HUES6 (cell line): Measurements from ENCODE around the gene RSPH3.

Experiments
- H3K27ac ChIP-seq: 2 replicates; pipeline ENCODE4 v1.7.0; 2013; ENCODE audit warnings: low read depth, mild to moderate bottlenecking, low read length, inconsistent platforms
- H3K27me3 ChIP-seq: 2 replicates; pipeline ENCODE4 v1.6.1; 2013; ENCODE audit warnings: low read length; ENCODE audit not compliant: control insufficient read depth, insufficient read depth
- H3K36me3 ChIP-seq: 2 replicates; pipeline ENCODE4 v1.6.1; 2013; ENCODE audit warnings: low read length; ENCODE audit not compliant: control insufficient read depth, insufficient read depth
- H3K4me1 ChIP-seq: 2 replicates; pipeline ENCODE4 v1.6.1; 2013; ENCODE audit warnings: low read length; ENCODE audit not compliant: control insufficient read depth, insufficient read depth
- H3K4me3 ChIP-seq: 2 replicates; pipeline ENCODE4 v1.5.1; 2013; ENCODE audit warnings: low read depth, low read length
- H3K9ac ChIP-seq: one replicate; pipeline ENCODE4 v1.6.1; 2013; ENCODE audit warnings: mild to moderate bottlenecking, low read length
- H3K9me3 ChIP-seq: 2 replicates; pipeline ENCODE4 v1.6.1; 2013; ENCODE audit warnings: low read depth, low read length; ENCODE audit not compliant: control insufficient read depth, insufficient read depth

Gene RSPH3, protein sequence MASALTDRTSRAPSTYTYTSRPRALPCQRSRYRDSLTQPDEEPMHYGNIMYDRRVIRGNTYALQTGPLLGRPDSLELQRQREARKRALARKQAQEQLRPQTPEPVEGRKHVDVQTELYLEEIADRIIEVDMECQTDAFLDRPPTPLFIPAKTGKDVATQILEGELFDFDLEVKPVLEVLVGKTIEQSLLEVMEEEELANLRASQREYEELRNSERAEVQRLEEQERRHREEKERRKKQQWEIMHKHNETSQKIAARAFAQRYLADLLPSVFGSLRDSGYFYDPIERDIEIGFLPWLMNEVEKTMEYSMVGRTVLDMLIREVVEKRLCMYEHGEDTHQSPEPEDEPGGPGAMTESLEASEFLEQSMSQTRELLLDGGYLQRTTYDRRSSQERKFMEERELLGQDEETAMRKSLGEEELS

DNA sequence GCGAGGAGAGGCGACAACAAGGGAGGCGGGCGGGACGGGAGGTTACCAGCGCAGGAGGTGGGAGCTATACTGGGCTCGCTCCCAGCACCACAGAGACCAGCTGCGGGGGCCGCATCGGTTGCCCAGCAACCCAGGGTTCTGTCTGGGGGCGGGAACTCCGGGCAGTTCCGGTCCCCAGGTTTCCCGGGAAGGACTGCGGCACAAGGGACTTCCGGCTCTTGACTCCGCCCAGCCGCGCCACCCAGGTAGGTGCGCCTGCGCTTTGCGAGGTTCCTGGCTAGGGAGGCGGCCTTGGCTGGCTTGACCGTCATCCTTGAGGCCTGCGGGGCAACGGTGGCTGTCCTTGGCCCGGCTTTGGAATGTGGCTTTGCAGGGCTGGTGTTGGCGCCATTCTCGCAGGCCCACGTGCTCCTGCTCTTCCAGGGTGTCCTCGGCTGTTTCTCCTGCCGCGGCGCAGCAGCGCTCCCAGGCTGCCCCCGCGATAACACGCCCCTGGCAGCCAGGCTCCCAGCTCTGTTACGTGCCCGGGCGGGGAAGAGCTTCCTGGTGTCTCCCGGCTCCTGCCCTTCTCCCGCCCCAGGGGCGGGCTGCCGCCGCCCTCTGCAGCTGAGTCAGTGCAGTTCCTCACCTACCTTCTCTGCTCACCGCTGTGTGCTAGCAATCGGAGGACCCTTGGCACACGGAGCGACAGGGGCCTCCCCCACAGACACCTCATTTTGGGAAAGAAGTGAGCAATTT lies at the start of gene RSPH3:
RSPH3 (minus strand) TSS at position 537 of the 738 bp plus-strand sequence. CDS start 652 bp downstream, outside the sequence.
- no peaks in the 10 kb centered on the region for H3K27me3 ChIP-seq
- H3K9ac ChIP-seq, result peak within 1 kb of the TSS; percentile 91
- peak within 1 kb of the TSS; percentile 85 for H3K27ac ChIP-seq
- H3K36me3 ChIP-seq, result no peaks in the 10 kb centered on the region
- peaks cover 15% of the 10 kb centered on the region for H3K4me1 ChIP-seq
- H3K4me3 ChIP-seq, result peak within 1 kb of the TSS; percentile 91
- no peaks in the 10 kb centered on the region for H3K9me3 ChIP-seq

DNA sequence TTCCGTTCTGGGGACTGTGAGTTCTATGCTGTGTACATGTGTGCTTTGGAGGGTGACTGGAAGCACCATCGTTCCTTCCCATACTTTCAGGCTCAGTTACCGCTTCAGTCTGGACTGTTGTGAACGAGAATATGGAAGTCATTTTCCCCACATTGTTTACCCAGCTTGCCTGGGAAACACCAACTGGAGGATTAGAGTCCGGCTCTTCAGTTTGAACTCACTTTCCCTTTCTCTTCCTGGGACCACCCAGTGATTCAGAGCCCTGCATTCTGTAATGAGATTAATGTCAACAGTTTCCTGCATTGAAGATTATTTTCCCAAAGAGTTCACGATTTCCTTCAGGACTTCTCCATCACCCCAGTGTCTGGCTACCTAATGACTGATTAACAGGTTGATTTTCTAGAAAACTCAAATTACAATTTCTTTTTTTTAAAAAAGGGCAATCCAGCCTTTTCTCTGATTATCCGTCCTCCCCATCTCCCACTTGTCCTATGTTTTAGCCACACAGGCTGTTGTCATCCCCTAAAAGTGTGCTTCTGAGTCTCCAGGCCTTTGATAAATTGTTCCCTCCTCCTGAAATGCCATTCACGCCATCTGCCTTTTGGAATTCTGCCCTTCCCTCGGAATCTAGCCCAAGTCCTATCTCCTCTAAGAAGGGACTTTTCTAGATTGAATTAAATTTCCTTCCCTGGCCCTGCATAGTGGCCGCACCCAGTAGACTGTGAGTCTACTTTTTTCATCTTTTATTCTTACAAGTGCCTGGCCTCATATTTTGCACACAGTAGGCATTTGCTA lies 48.1 kb upstream of the RSPH3 start:
- Histone ChIP-seq H3K9me3 (no peaks in the 10 kb centered on the region), H3K36me3 (no peaks in the 10 kb centered on the region), H3K4me1 (peaks cover 7% of the 10 kb centered on the region; the same call in 1 of the 2 replicates), H3K9ac (no peak overlapping the region), H3K27ac (no peak overlapping the region), H3K27me3 (no peaks in the 10 kb centered on the region), H3K4me3 (no peak overlapping the region)

DNA sequence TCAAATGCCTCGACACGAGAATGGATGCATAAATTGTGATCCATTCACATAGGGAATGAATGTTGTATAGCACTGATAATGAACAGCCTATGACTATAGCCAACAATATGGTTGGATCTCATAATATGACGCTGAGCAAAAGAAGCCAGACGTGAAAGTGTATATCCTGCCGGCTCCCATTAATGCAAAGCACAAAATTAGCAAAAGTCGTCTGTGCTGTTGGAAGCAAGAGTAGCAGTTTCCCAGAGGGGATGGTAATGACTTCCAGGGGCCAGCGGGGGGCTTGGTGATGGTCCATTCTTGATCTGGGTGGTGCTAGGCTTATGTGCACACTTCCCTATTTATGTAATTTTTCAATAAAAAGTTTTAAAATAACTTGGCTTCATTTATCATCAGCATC lies 45.8 kb upstream of the RSPH3 start:
- Histone ChIP-seq H3K27me3 (no peaks in the 10 kb centered on the region), H3K9me3 (no peaks in the 10 kb centered on the region), H3K27ac (no peak overlapping the region), H3K4me3 (no peak overlapping the region), H3K4me1 (peaks cover 13% of the 10 kb centered on the region; the same call in 1 of the 2 replicates), H3K9ac (no peak overlapping the region), H3K36me3 (no peaks in the 10 kb centered on the region)

DNA sequence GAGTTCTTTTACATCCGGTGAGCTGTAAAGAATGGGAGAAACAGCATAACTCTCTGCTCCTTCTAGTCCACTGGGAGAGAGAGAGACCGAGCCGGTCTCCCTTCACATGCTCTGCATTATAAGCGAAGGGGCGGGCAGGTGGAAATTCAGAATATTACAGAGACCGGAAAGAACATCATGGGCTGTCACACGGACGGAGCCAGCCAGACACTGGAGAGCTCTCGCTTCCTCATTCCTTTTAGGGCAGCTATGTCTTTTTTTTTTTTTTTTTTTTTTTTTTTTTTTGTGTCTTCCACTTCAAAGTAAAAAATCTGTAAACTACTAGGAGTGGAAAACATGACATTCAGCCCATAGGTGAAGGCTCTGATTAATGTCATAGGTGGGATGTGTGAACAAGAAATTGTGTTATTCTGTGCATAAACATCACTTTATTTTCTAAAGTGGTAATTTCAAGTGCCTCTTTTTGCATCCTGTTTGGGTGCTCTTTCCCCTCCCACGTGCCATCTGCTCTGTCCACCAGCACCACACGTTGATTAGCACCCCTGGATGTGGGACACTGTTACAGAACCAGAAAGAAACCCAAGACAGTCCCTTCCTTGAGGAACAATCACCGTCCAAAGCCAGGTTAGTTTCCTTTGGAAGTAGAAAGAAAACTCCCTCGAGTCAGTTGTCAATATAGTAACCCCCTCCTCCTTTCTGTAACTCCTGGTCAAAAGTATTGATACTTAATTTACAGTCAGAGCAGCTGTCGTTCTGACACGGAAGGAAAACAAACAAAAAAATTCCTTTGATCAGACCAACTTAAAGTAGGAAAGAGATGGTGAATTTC lies 45.1 kb upstream of the RSPH3 start, which contains the start of gene TAGAP:
TAGAP (minus strand) TSS at position 93 of the 829 bp plus-strand sequence. CDS start 845 bp downstream, outside the sequence.
- Histone ChIP-seq H3K4me1 (peaks cover 13% of the 10 kb centered on the region; the same call in 1 of the 2 replicates), H3K9me3 (no peaks in the 10 kb centered on the region), H3K27ac (no peak within 1 kb of the TSS), H3K27me3 (no peaks in the 10 kb centered on the region), H3K9ac (no peak within 1 kb of the TSS), H3K36me3 (no peaks in the 10 kb centered on the region), H3K4me3 (no peak within 1 kb of the TSS)

DNA sequence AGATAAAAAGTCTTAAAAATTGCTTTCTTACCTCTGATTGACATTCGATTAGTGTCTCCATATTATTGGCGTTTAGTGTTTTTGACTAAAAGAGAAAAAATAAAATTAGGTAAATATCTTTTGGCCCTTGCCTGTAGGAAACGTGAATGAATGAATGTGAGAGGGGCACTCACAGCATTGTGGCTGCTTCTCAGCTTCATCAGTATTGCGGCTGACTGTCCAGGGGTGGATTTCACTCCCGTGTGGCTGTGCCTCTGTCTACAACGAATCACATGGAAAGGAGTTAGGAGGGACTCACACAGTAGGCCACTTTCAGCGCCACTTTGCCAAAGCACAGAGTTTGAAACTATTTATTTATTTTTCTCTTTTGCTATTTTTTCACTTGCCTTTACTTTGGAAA lies 43.9 kb upstream of the RSPH3 start:
- Histone ChIP-seq H3K4me1 (peaks cover 13% of the 10 kb centered on the region; the same call in 1 of the 2 replicates), H3K36me3 (no peaks in the 10 kb centered on the region), H3K9ac (no peak overlapping the region), H3K27me3 (no peaks in the 10 kb centered on the region), H3K9me3 (no peaks in the 10 kb centered on the region), H3K27ac (no peak overlapping the region), H3K4me3 (no peak overlapping the region)

DNA sequence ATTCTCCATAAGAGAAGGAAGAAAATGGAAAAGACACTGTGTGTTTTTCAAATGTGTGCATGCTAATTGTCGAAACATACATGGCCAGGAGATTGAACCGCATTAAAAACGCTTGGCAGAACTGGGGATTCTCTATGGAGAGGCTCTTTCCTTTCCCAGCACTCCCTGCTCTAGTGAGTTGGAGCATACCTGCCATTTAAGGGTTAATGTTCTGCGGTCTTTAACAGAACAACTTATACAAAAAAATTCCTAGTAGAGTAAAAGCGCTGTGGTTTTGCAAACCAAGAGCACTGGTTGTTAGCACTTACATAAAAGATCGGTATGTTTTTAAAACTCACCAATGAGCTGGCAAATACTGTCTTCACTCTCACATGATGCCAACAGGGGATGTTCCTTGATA lies 43.2 kb upstream of the RSPH3 start:
- Histone ChIP-seq H3K4me3 (no peak overlapping the region), H3K9ac (no peak overlapping the region), H3K4me1 (peaks cover 13% of the 10 kb centered on the region; the same call in 1 of the 2 replicates), H3K27me3 (no peaks in the 10 kb centered on the region), H3K9me3 (no peaks in the 10 kb centered on the region), H3K27ac (no peak overlapping the region), H3K36me3 (no peaks in the 10 kb centered on the region)

DNA sequence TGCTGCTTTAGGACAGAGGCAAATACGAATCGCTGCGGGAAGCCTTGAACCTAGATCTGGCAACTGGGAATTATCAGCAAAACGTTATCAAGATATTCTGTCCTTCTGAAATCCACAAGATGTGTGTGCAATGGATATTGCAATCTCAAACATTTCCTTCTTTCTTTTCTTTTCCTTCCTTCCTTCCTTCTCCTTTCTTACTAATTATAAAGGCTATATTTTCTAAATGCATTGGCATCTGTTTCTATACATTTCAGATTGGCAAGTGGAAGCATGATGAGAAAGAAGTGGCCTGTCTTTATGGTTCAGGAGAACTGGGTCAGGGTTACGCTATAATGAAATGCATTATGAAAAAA lies 42.8 kb upstream of the RSPH3 start:
- H3K9me3 ChIP-seq, result no peaks in the 10 kb centered on the region
- H3K4me1 ChIP-seq, result peaks cover 15% of the 10 kb centered on the region; the same call in 1 of the 2 replicates
- no peak overlapping the region for H3K27ac ChIP-seq
- H3K27me3 ChIP-seq, result no peaks in the 10 kb centered on the region
- no peaks in the 10 kb centered on the region for H3K36me3 ChIP-seq
- no peak overlapping the region for H3K9ac ChIP-seq
- no peak overlapping the region for H3K4me3 ChIP-seq

DNA sequence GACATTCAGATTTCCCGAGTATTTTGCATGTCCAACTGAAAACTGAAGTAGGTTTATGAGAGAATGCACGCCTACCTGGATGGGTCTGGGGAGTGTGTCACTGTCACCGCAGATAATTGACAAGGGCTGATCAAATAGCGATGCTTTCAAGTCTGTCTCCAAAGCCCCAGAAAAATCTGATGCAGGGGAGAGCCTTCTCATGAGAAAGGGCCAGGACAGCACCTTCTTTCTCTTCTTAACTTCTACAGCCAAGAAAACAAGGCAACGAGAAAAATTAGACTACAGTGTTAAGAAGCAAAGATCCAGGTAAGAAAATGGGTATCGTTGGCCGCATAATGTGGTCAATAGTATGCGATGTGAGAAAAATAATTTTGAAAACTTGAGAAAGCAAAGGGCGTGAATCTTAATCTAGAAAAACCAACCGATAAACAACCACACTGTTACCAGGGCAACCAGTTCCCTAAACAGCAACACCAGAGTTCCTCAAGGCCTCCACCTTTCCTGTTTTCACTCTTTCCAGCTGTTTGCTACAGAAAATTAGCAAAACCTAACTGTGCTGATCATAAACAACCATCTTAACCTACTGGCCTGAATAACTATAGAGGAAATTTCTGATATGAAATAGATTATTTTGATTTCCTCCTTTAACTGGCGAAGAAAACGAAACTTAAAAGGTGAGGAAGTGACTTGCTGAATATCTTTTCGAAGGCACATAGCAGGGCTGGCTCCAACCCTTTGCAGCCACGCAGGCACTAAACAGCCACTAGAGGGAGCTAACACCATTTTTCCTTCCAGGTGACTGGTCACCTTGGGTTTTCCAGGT lies 42.2 kb upstream of the RSPH3 start:
- H3K4me3 ChIP-seq, result peak overlapping the region; percentile 39; the same call in 1 of the 2 replicates
- H3K9me3 ChIP-seq, result no peaks in the 10 kb centered on the region
- peaks cover 17% of the 10 kb centered on the region; the same call in 1 of the 2 replicates for H3K4me1 ChIP-seq
- no peaks in the 10 kb centered on the region for H3K36me3 ChIP-seq
- no peaks in the 10 kb centered on the region for H3K27me3 ChIP-seq
- peak overlapping the region; percentile 46 for H3K9ac ChIP-seq
- 0 out of 2 replicates have a peak overlapping the region, but pooled peaks have one; percentile 49 for H3K27ac ChIP-seq

DNA sequence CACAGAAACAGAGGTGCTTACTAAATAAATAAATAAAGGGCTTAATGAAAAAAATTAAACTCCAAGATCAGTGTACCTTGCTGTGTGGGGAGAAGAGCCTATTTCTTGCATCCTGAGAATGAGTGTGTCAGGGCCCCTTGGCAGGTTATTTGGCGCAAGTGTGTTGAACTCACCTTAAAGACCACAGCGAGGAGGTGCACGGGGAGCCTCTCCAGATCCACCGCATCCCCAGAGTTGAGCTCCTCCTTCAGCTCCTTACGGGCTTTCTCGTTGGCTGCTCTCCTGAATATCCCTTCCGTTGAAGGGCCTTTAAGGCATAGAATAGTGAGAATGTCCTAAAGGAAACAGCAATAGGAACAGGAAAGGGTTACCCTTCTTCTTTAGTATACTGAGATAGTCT lies 41.2 kb upstream of the RSPH3 start:
- H3K9ac ChIP-seq, result no peak overlapping the region
- no peaks in the 10 kb centered on the region for H3K9me3 ChIP-seq
- no peaks in the 10 kb centered on the region for H3K27me3 ChIP-seq
- no peaks in the 10 kb centered on the region for H3K36me3 ChIP-seq
- H3K4me1 ChIP-seq, result peaks cover 17% of the 10 kb centered on the region; the same call in 1 of the 2 replicates
- no peak overlapping the region for H3K4me3 ChIP-seq
- H3K27ac ChIP-seq, result no peak overlapping the region
